BE2C (cell line): ENCODE data around the gene SEC11A.
"Not testable (repeated sequence)": the region's sequence is repeated elsewhere in the genome, so short reads cannot be mapped to it uniquely, and the experiment has no call there.

Experiments used
- DNase-seq: peaks from one replicate; pipeline ENCODE4 v3.0.0-alpha.2; 2020
- H3K27me3 ChIP-seq: fragments of 250-450 bp; sonication (Bioruptor Pico); 2 replicates; pipeline ENCODE4 v1.5.1; 2020; ENCODE audit warnings: mild to moderate bottlenecking
- H3K36me3 ChIP-seq: fragments of 250-450 bp; sonication (Bioruptor Pico); 2 replicates; pipeline ENCODE4 v1.5.1; 2020; ENCODE audit warnings: mild to moderate bottlenecking
- H3K4me1 ChIP-seq: fragments of 250-450 bp; sonication (Bioruptor Pico); 2 replicates; pipeline ENCODE4 v1.5.1; 2020
- H3K4me3 ChIP-seq: 2 replicates; pipeline ENCODE4 v1.5.1; 2011; ENCODE audit warnings: low read depth, low read length
- H3K9me3 ChIP-seq: fragments of 250-450 bp; sonication (Bioruptor Pico); 2 replicates; pipeline ENCODE4 v1.5.1; 2020
- TF ChIP-seq, protein P1 (sequence below): IDR thresholded peaks from 2 replicates; pipeline ENCODE4 v1.5.1; 2012; ENCODE audit warnings: mild to moderate bottlenecking, low read depth, low read length

Gene SEC11A

DNA sequence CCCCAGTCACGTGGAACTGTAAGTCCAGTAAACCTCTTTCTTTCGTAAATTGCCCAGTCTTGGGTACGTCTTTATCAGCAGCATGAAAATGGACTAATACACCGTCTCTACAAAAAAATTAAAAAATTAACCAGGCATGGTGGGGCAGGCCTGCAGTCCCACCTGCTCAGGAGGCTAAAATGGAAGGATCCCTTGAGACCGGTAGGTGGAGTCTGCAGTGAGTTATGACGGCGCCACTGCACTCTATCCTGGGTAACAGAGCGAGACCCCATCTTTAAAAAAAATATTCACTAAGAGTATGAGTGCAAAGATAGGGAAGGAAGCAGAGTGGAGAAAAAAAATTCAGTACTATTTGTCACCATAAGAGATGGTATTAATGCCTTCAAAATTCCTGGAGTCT lies 25.6 kb downstream of the SEC11A start:
- H3K4me1 ChIP-seq: no peaks in the 10 kb centered on the region
- H3K4me3 ChIP-seq: no peak overlapping the region
- no peaks in the 10 kb centered on the region; the same call in 1 of the 2 replicates for H3K9me3 ChIP-seq
- H3K36me3 ChIP-seq: peaks cover 36% of the 10 kb centered on the region
- no peak for DNase-seq
- no peaks in the 10 kb centered on the region for H3K27me3 ChIP-seq
- TF ChIP-seq, protein P1, sequence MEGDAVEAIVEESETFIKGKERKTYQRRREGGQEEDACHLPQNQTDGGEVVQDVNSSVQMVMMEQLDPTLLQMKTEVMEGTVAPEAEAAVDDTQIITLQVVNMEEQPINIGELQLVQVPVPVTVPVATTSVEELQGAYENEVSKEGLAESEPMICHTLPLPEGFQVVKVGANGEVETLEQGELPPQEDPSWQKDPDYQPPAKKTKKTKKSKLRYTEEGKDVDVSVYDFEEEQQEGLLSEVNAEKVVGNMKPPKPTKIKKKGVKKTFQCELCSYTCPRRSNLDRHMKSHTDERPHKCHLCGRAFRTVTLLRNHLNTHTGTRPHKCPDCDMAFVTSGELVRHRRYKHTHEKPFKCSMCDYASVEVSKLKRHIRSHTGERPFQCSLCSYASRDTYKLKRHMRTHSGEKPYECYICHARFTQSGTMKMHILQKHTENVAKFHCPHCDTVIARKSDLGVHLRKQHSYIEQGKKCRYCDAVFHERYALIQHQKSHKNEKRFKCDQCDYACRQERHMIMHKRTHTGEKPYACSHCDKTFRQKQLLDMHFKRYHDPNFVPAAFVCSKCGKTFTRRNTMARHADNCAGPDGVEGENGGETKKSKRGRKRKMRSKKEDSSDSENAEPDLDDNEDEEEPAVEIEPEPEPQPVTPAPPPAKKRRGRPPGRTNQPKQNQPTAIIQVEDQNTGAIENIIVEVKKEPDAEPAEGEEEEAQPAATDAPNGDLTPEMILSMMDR: no peak

GRCh38 chr15:84689858-84690257 lies 26.1 kb downstream of the SEC11A start:
- TF ChIP-seq, protein P1: no peak
- DNase-seq: no peak
- Histone ChIP-seq H3K4me3 (no peak overlapping the region), H3K27me3 (no peaks in the 10 kb centered on the region), H3K36me3 (peaks cover 36% of the 10 kb centered on the region), H3K4me1 (no peaks in the 10 kb centered on the region), H3K9me3 (no peaks in the 10 kb centered on the region; the same call in 1 of the 2 replicates)

- not testable (repeated sequence) for DNase-seq, H3K4me3 ChIP-seq, H3K4me1 ChIP-seq, H3K27me3 ChIP-seq, H3K9me3 ChIP-seq
- peaks cover 56% of the 10 kb centered on the region for H3K36me3 ChIP-seq
Observed at GRCh38 chr15:84686446-84686845, 29.5 kb downstream of the SEC11A start.

- Histone ChIP-seq H3K4me1 (no peaks in the 10 kb centered on the region), H3K4me3 (no peak overlapping the region), H3K36me3 (peaks cover 57% of the 10 kb centered on the region), H3K27me3 (no peaks in the 10 kb centered on the region), H3K9me3 (no peaks in the 10 kb centered on the region; the same call in 1 of the 2 replicates)
- TF ChIP-seq, protein P1: no peak
- DNase-seq: peak; percentile 18
Observed at GRCh38 chr15:84685304-84685703, 30.6 kb downstream of the SEC11A start.

- TF ChIP-seq, protein P1: no peak
Observed at GRCh38 chr15:84684092-84684491, 31.8 kb downstream of the SEC11A start.

DNA sequence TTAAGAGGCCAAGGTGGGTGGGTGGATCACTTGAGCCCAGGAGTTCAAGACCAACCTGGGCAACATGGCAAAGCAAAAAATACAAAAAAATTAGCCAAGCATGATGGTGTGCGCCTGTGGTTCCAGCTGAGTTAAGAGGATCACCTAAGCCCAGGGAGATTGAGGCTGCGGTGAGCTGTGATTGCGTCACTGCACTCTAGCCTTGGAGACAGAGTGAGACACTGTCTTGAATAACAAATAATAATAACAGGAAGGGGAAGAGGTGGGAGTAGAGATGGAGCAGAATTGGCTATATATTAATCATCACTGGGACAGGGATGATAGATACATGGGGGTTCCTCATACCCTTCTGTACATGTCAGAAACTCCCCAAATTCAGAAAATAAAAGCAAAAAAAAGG lies 34.1 kb downstream of the SEC11A start:
- Histone ChIP-seq H3K4me1 (no peaks in the 10 kb centered on the region), H3K4me3 (no peak overlapping the region), H3K36me3 (peaks cover 46% of the 10 kb centered on the region), H3K9me3 (no peaks in the 10 kb centered on the region), H3K27me3 (no peaks in the 10 kb centered on the region)
- DNase-seq: no peak
- TF ChIP-seq, protein P1: no peak

More at GRCh38 chr15:84684092-84684491, 31.8 kb downstream of the SEC11A start:
- Histone ChIP-seq H3K27me3 (no peaks in the 10 kb centered on the region), H3K9me3 (no peaks in the 10 kb centered on the region), H3K4me1 (no peaks in the 10 kb centered on the region), H3K36me3 (peaks cover 58% of the 10 kb centered on the region), H3K4me3 (no peak overlapping the region)
- DNase-seq: no peak

DNA sequence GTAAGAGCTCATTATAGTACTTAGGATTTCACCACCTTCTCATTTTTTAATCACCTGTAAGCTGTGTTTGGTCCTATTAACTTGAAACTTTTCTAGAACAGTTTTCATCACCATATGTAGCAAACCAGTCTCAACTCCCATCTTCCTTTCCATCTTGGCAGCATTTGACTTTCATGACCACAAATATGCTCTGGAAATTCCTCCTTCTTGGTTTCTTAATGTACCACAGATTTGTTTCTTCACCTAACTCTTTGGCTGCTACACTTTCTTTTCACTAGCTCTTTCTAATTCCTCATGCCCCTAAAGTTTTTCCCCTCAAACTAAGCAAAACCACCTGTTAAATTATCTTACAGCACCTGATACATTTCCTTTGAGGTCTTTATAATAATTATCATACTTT lies 44.7 kb downstream of the SEC11A start:
- TF ChIP-seq, protein P1: no peak
- Histone ChIP-seq H3K27me3 (no peaks in the 10 kb centered on the region), H3K4me3 (no peak overlapping the region), H3K9me3 (no peaks in the 10 kb centered on the region), H3K4me1 (no peaks in the 10 kb centered on the region), H3K36me3 (peaks cover 41% of the 10 kb centered on the region)
- no peak for DNase-seq
